HCT116 (cell line): ENCODE measurements around the gene XYLT1.

Experiments used
- POLR2A ChIP-seq: IDR thresholded peaks from 2 replicates; pipeline ENCODE4 v1.7.0; 2011; ENCODE audit warnings: borderline replicate concordance; ENCODE audit not compliant: insufficient read depth, insufficient read length; ENCODE audit errors: extremely low read depth
- TF ChIP-seq, protein P1 (sequence below), 3 experiments: fragments of 200-600 bp in 1 of 3; sonication (generic) in 1 of 3; IDR thresholded peaks in 2 of 3; conservative IDR thresholded peaks in 1 of 3; 2 replicates each; pipeline ENCODE4 v1.5.1; 2012 to 2017; ENCODE audit warnings: low read depth in 2 of 3, low read length in 2 of 3, antibody characterized with exemption in 1 of 3, borderline replicate concordance in 1 of 3, control low read depth in 1 of 3, mild to moderate bottlenecking in 1 of 3, mixed read lengths in 1 of 3, mixed run types in 1 of 3, moderate library complexity in 1 of 3; ENCODE audit not compliant: insufficient read depth in 1 of 3

DNA sequence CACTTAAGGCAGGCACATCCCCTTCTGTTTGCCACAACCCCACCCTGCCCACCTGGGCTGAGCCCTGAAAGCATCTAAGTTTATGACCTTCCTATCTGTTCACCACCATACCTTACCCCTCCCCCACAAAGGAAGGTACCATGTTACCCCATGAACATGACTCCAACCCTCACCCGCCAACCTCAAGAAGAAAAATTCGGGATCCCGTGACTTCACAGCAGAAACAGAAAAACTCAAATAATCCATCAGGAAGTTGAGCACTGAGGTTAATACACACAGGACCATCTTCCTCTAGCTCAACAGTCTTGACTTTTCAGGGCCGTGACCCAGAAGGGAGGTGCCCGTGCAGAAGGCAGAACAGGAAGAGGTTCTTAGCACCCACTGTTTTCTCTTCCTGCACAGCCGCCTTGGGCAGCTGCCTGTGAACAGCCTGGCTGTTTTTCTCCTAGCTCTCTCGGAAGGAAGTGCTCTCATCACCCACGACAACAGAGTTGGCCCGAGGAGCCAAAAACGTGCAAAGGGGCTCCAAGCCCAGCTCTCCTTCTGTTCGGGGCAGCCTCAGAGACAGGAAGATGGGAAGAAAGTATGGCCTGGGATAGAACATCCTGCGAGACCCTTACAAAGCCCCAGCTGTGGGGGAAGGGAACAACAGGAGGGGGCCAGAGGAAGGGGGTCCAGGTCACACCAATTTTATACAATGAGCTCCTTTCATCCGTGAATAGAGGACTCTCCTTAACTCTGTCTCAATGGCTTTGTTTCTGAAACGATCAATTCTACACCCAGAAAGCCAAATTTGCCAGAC lies 101.1 kb downstream of the XYLT1 start:
- TF ChIP-seq, protein P1, sequence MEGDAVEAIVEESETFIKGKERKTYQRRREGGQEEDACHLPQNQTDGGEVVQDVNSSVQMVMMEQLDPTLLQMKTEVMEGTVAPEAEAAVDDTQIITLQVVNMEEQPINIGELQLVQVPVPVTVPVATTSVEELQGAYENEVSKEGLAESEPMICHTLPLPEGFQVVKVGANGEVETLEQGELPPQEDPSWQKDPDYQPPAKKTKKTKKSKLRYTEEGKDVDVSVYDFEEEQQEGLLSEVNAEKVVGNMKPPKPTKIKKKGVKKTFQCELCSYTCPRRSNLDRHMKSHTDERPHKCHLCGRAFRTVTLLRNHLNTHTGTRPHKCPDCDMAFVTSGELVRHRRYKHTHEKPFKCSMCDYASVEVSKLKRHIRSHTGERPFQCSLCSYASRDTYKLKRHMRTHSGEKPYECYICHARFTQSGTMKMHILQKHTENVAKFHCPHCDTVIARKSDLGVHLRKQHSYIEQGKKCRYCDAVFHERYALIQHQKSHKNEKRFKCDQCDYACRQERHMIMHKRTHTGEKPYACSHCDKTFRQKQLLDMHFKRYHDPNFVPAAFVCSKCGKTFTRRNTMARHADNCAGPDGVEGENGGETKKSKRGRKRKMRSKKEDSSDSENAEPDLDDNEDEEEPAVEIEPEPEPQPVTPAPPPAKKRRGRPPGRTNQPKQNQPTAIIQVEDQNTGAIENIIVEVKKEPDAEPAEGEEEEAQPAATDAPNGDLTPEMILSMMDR (IDR thresholded peaks at IDR 0.05 in 2 of 3, conservative IDR thresholded peaks at IDR 0.05 in 1 of 3; ENCODE audit: borderline replicate concordance in 1 of 3, insufficient read depth in 1 of 3, low read depth in 2 of 3, low read length in 2 of 3): no peak
- no peak for TF ChIP-seq POLR2A
